ENCODE measurements around the gene LIN37.

- TF ChIP-seq CTCF (optimal IDR thresholded peaks at IDR 0.05 in 1 of 3, IDR thresholded peaks at IDR 0.05 in 1 of 3, conservative IDR thresholded peaks at IDR 0.05 in 1 of 3; ENCODE audit: extremely low read depth in 1 of 3, insufficient read depth in 2 of 3, low read length in 3 of 3), result no peak
- TF ChIP-seq EZH2 (IDR thresholded peaks at IDR 0.05; ENCODE audit: low read length), result no peak
Observed at GRCh38 chr19:35775298-35776101, 27.1 kb downstream of the LIN37 start, which contains the start of gene ARHGAP33.
